Activated CD8-positive, alpha-beta memory T cell treated with anti-CD3 and anti-CD28 coated beads for 1 hour (primary cell): Measurements from ENCODE around the gene FXYD3.
A peak's percentile ranks its signal among the peaks of the same experiment; 100 is the strongest.
"Not testable (repeated sequence)": the region's sequence is repeated elsewhere in the genome, so short reads cannot be mapped to it uniquely, and the experiment has no call there.

ENCODE experiments used
- DNase-seq, 2 donors: peaks; one replicate each; pipeline ENCODE4 v3.0.0-alpha.2; 2020; ENCODE audit warnings: low read depth in 1 of 2; ENCODE audit errors: extremely low read depth in 1 of 2

FXYD3 gene

GRCh38 chr19:35123573-35123972 is 8.0 kb downstream of the FXYD3 start:
- DNase-seq = no peak

- DNase-seq = peak; percentile 65 to 79
Measured at GRCh38 chr19:35124098-35125060, 8.8 kb downstream of the FXYD3 start.

- DNase-seq = no peak
Measured at GRCh38 chr19:35125270-35125717, 9.7 kb downstream of the FXYD3 start.

DNA sequence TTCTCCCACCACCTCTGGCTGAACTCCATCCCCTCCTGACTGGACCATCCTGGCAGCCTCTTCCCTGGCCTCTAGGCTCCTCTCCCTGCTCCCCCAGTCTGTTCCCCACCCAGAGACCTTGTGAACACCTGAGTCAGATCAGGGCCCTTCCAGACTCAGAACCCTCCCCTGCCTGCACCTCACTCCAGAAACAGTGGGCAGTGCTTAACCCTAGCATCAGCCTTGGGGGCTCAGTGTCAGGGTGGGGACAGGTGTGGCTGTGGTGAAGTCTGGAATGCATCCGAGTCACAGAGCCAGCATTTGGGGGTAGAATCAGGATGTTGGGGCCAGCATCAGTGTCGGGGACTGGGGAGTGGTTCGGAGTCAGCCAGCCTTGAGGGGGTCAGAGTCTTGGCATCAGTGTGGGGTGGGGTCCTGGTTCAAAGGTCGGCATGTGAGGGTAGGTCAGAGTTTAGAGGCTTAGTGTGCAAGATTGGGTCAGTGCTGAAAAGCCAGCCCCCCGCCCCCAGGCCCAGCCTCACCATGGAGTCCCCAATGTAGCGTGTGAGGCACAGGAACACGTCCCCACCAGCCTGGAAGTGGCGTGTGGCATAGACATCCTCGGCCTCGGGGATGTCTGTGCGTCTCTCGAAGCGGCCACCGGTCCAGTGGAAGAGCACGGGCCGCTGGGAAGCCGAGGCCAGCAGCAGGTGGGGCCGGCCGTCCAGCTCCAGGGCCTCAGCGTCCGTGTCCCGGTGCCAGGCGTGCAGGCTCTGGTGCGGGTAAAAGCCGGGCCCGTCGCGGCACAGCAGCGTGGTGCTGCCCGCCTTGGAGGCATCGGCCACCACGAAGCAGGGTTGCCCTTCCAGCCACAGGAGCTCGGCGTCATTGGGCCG is 10.4 kb downstream of the FXYD3 start:
- DNase-seq = no peak

- no peak for DNase-seq
Measured at GRCh38 chr19:35126624-35126959, 11.0 kb downstream of the FXYD3 start.

DNA sequence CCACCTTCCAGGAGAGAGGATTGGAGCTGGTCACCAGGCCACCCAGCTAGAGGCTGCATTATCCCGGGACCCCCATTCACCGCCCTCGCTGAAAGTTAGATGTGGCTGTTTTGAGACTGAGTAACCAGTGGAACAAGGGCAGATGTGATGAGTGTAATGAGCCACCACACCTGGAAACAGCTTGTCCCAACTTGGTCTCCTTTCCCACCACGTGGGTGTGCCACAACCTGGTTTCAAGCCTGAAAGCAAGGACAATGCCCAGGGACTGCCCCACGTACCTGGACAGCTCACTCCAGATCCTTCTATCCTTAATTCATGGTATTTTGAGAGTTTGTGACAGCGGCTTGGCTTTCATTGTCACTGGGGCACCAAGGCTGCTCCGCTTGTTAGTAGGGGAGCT is 12.2 kb downstream of the FXYD3 start:
- DNase-seq = no peak

DNA sequence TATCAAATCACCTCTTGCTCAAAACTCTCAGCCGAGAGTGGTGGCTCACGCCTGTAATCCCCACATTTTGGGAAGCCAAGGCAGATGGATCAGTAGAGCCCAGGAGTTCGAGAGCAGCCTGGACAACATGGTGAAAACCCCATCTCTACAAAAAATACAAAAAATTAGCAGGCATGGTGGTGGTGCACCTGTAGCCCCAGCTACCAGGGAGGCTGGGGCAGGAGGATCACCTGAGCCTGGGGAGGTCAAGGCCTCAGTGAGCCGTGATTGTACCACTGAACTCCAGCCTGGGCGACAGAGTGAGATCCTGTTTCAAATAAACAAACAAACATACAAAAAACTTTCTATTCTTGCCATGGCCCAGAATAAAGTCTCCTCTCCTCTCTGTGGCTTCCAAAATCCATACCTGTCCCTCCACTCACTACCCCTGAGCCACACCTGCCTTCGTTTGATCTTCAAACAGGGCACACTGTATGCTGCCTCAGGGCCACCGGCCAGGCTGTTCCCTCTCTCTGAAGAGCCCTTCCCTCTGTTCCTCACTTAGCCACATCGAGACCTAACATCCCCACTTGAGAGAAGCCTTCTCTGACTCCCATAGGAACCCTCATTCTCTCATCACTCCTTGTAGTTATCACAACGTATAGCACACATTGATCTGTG is 12.9 kb downstream of the FXYD3 start:
- DNase-seq = no peak

- DNase-seq = not testable (repeated sequence)
Measured at GRCh38 chr19:35129724-35130274, 14.2 kb downstream of the FXYD3 start.

GRCh38 chr19:35130761-35131720 is 15.4 kb downstream of the FXYD3 start:
- DNase-seq = no peak

DNA sequence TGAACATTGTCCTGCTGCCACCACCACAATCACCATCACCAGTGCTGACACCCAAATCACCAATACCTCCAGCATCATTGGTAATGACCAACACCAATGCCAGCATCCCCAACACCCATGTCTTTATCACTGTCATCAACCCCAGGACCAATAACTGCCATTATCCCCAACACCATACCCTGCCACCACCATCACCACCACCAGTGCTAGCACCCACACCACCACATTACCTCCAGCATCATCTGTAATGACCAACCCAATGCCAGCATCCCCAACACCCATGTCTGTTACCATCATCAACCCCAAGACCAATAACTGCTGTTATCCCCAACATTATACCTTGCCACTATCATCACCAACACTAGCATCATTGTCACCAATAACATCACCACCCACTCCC is 16.6 kb downstream of the FXYD3 start:
- no peak for DNase-seq

- no peak for DNase-seq
Measured at GRCh38 chr19:35133826-35134225, 18.2 kb downstream of the FXYD3 start.

DNA sequence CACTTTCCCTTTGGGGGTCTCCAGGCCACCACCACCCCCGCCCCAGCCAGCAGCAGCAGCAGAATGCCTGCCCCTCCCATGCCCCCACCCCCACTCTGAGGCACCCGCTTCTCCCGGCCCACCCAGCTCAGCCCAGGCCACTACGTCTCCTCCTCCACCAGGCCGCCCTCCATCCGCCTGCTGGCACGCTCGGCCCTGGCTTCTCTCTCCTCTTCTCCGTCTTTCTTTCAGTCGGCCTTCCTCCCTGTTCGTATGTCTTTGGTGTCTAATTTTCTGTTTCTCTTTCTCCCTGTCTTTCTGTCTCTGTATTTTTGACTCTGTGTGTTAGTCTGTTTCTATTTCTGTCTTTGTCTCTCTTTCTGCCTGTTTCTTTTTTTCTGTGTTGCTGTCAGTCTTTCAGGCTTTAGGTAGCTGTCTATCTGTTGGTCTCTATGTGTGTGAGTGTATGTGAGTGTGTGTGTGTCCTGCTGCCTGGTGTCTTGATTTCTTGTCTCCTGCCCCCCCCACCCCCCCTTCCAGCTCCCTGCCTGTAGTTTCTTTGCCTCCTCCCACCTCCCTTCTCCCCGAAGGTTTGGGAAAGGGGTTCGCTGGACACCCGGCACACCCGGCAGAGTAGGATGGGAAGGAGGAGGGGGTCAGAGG is 19.1 kb downstream of the FXYD3 start, which contains the start of gene LGI4:
Gene LGI4 (minus strand): TSS at position 459 of the 642 bp plus-strand sequence. CDS start 379 bp downstream, at position 80.
- no peak for DNase-seq

DNA sequence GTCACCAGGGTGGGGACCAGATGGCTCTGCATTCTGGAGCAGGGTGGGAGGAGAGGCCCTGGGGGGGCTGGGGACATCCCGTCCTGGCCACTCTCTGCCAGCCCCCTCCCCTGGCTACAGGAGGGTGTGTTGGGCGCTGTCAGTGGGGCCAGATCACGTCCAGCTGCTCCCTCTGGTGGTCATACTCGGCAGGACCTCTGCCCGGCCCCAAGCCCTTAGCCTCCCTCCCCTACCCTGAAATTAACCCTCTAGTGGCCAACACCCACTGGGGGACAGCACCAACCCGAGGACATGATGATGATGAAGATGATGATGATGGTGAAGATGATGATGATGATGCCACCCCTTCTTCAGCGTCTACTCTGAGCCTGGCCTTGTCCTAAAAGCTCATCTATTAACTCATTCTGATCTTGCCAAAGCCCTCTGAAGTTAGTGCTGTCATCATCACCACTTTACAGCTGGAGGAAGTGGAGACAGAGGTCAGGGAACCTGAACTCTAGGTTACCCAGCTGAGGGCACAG is 19.8 kb downstream of the FXYD3 start:
- peak in 1 of 2 donors; percentile 44 for DNase-seq

GRCh38 chr19:35136231-35136630 is 20.6 kb downstream of the FXYD3 start:
- no peak for DNase-seq

DNA sequence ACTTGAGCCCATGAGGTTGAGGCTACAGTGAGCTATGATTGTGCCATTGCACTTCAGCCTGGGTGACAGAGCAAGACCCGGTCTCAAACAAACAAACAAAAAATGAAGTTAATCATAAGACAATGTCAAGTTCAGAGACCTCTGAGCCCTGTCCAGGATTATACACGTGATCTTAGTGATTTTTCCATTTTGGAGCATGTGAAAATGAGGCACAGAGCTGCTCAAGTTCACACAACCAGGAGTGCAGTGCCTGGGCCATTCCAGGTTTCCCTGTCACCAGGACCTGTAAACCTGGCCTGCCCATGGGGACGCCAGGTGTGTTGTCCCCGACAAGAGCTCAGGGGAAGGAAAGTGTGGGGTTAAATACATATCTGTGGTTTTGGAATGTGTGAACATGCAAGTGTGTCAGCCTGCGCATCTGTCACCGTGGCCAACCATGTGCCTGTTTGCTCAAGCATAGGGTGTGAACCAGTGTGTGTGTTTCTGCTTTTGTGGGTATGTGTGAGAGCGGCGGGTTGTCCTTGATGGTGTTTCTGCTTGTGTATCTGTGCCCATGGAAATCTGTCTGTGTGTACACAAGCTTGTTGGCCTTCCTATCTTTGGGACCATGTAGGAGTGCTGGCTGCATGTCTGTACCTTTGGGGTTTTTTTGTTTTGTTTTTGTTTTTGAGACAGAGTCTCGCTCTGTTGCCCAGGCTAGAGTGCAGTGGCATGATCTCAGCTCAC is 21.5 kb downstream of the FXYD3 start:
- no peak for DNase-seq

DNA sequence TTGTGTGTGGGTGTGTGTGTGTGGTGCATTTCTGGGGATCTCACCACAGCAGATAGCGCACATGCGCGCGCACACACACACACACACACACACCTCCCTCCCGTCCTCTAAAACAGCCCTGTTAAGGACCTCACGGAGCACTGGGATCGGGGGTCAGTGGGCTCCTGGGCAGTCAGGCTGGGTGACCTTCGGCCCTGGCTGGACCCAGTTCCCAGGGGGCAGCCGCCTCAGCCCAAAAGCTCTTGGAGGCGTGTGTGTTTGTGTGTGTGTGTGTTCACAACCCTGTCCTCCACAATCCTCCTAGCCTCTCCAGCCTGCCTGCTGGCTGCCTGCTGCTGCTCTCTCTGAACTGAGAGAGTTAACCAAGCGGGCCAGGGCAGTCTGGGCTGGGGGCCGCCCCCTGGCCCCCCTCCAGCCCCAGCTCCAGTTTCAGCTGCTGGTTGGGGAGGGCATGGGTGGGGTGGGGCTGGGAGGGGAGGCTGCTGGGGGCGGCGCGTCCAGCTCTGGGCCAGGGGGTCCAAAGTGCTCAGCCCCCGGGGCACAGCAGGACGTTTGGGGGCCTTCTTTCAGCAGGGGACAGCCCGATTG is 22.8 kb downstream of the FXYD3 start, which contains the start of gene FXYD1:
Gene FXYD1 (plus strand): TSS at position 520 of the 588 bp plus-strand sequence. CDS start 1,256 bp downstream, outside the sequence.
- DNase-seq = no peak

DNA sequence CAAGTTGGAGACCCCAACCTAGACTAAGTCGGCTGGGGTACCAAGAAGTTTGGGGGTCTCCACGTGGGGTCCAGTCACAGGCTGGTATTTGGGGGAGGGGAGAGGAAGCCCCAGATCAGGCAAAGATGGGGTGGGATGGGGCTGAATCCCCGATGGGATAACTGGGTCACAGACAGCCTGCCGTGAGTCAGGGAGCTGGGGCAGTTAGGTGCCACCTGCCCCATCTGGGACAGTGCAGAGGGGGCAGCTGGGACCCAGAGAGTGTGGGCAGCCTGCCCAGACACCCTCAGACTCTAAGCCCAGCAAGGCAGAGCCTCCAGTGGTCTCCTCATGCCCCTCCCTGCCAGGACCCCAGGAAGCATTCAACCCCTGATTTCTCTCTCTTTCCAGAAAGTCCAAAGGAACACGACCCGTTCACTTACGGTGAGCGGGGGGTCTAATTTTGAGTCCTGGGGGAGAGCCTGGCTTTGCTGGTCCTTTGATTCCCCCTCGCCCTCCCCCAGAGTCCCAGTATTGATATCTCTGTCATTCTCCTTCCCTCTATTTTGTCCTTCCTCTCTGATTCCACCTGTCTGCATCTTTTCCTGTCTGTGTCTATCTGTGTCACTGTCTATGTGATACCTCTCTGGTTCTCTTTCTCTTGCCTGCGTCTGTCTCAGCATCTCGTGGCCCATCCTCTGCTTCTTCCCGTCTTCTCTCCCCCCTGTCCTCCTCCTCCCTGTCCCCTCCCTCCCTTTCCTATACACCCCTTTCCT is 24.8 kb downstream of the FXYD3 start:
- no peak for DNase-seq
